Stimulated activated CD4-positive, alpha-beta T cell treated with anti-CD3 and anti-CD28 coated beads, TNF-alpha, amount 100 ng/mL, for 1 hour (primary cell): ENCODE results near the gene GLO1.

Experiments
- DNase-seq, 3 donors: peaks; one replicate each; pipeline ENCODE4 v3.0.0-alpha.2; 2020; ENCODE audit warnings: low read depth in 3 of 3, low spot score in 1 of 3

Gene GLO1

DNA sequence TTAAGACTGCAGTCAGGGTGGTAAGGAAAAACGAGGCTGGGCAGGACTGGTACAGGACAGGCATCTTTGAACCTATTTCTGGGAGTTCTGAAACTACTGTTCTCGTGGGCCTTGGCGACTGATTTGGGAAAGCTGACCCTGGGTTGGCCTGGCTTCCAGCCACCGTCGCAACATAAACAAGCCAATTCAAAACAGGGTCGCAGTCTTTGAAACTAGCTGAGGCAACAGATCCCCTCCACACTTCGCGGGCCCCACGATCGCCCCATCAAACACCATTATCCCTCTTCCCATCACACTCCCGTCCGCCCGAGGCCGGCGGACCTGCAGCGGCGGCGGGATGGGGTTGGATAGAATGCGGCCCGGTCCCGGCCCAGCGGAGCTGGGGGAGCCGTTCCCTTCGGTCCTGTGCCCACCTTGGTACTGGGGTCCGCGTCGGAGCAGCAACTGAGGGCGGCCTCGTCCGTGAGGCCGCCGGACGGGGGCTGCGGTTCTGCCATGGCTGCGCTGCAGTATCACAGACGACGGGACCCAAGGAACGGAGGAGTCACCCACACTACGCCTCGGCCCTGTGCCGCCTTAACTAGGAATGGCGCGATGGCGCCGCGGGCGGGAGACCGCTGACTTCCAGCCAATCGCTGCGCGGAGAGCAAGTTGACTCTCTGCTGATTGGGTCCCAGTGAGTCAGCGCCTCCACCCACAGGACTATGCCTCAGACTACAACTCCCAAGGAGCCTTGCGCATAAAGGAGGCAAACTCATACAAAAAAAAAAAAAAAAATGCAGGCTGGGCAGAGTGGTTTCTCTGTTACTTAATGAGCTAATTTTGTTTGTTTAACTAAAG is at the start of gene GLO1:
TSS of gene GLO1 (minus strand) at position 588 of the 840 bp plus-strand sequence. CDS start at position 497, 91 bp downstream.
- peak; percentile 84 to 89 (median 86) for DNase-seq

DNA sequence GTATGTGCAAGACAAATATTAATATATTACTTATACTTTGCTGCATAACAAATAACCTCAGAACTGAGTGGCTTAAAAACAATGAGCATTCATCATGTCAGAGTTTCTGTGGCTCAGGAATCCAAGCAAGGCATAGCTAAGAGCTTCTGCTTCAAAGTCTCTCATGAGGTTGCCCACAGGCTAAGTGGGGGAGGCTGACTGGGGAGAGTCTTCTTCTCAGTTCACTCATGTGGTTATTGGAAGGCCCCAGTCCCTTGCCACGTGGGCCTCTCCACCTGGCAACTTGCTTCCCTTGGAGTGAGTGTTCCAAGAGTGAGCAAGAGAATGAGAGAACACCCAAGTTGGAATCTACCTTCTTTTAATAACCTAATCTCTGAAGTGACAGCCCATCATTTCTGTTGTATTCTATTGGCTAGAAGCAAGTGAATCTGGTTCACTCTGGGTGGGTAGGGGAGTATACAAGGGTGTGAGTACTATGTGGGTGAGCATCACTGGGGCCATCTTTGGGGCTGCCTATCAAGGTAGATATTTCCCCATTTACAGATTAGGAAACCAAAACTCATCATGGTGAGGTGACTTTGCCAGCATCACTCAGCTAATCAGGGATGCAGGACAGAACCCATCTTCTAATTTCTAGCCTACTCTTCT is 48.1 kb upstream of the GLO1 start:
- no peak for DNase-seq

DNA sequence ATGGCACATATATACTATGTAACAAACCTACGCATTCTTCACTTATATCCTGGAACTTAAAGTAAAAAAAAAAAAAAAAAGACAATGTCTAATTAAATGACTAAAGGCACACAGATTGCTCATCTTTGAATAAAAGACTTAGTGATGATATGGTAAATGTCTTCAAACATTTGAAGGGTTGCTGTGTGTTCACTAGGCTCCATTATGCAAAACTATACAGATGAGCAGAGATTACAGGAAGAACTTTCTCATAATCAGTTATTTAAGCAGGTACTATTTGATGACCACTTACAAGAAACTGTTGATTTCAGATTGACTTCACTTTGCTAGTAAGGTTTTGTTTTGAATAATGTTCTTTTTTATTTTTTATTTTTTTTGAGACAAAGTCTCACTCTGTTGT is 46.5 kb upstream of the GLO1 start:
- DNase-seq, result no peak

DNA sequence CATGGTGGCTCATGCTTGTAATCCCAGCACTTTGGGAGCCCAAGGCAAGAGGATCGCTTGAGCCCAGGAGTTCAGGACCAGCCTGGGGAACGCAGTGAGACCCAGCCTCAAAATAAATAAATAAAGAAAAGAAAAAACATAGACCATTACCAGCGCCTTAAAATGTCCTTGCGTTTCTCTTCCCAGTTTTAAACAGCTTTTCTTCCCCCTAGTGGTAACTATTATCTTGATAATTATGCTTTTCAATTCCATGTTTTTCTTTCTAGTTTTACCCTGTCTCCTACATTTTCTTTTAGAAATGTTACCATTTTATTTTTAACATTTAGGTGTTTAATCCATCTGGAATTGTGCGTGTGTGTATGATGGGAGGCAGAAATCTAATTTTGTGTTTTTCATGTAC is 36.6 kb upstream of the GLO1 start:
- DNase-seq, result no peak

DNA sequence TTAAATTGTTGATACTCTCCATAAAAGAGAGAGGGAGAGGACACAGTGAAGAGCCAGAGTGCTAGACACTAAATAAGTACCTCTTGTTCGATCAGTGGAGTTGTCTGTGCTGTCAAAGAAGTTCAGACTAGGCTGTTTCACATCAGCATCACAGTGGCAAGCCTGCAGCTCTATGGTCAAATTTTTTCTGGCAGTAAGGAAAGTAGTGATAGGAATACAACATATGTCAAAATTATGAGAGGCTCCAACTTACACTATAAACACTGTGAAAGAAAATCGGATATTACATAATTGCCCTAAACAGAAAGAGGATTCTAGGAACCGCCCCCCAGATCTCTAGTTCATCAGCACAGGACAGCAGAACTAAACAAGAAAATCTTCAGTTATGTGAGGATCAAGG is 35.3 kb upstream of the GLO1 start:
- no peak for DNase-seq

DNA sequence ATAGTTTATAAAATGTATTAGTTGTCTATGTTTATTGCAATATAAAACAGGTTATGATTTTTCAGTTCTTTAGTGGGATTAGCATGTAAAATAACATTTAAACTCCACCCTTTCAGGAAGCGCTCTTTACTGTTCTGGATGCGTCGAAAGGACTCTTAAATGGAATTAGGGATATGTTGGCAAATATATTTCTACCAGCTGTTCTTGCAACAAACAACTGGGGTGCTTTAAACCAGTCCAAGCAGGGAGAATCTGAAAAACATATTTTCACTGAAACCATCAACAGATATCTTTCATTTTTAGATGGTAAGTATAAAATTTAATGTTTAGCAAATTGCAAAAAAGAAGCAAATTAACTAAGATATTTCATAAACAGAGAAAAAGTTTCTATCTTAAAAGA is 34.0 kb upstream of the GLO1 start:
- DNase-seq, result no peak

DNA sequence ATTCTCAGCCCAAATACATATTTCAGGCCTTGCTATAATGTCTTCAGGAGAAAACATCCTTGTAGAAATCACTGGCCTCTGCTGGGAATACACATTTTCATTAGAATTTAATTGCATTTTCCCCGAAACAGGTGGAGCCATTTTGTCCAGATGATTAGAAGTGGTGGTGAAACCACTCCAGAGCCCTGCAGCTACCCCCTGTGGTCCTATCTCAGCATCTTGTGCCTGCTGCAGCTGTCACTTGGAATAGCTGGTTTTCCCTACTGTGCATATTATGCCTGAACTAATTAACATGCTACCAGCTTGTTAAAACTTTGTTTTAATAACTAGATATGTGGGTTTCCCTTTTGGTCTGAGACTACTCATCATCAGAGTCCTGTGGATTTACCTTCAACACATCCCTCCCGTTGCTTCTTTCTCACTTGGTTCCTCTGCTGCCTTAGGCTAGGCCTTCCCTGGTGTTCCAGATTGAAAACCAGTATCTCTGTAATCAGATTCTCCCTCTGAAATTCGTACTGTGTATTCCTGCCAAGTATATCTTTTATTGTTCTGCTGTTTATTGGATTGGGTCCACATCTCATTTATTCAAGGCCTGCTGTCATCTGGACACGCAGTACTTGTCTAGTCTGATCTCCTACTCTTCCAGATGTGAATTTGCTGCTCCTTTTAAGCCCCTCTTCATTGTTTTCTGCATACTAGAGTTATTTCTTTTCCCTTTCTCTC is 27.4 kb upstream of the GLO1 start:
- no peak for DNase-seq

DNA sequence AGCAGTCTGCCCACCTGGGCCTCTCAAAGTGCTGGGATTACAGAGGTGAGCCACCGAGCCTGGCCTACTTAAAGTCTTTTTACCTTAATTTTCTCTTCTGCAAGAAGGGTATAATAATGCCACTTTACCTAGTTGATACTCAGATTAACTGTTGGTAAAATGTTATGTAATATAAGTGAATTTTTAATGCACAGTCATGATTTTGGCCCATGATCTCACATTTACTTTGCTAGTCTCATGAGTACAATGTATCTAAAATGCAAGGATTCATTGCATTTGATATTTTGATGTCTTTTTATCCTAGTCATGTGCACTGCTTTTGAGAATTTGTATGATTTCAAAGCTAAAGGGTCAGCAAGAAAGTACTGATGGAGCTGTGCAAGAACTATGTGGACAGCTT is 25.3 kb upstream of the GLO1 start:
- no peak for DNase-seq

DNA sequence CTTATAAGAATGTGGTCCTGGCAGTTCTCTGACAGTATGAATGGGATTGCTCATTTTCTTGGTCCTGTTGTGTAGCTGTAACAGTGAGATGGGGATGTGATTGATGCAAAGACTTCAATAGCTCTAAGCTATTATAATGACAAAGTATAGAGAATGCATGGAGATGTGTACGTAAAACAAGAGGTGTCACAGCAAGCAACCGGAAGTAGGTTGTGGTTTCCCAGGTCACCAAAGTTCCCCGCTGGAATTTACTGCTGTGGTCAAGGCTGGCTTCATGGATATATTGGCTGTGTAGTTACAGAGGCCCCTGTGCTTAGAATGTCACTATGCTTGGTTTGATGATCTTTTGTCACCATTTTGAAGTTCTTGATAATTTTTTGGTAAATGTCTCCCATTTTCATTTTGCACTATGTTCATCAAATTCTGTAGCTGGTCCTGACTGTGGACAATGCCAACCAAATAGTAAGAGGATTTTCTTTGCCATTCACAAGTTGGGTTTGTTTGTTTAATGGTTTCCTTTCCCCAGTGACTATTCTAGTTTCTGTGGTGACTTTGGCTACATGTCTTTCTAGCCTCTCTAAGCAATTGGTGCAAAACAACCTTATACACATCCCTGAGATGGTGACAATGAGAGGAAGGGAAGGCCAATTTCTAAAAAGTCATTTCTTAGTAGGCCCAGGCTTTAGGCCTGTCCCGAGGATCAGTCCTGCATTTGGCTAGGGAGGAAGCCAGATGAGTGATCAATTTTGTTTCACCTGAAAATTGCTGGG is 22.7 kb upstream of the GLO1 start:
- DNase-seq, result no peak

DNA sequence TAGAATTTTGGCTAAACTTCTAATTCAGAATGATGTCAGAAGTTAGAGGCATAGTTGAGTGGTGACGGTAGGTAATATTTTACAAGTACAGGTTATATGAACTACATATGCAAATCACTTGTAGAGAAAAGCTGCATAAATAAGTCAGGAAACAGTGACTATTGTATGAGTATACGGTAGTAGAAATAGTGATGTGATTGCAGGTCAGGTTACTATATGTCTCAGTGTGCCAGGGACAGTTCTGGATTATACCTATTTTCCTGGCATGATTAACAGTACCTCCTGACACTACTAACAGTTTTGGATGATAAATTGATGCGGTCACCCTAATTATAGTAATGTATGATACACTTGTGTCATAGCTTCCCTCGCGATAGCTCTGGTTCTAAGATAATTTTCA is 21.4 kb upstream of the GLO1 start:
- no peak for DNase-seq

DNA sequence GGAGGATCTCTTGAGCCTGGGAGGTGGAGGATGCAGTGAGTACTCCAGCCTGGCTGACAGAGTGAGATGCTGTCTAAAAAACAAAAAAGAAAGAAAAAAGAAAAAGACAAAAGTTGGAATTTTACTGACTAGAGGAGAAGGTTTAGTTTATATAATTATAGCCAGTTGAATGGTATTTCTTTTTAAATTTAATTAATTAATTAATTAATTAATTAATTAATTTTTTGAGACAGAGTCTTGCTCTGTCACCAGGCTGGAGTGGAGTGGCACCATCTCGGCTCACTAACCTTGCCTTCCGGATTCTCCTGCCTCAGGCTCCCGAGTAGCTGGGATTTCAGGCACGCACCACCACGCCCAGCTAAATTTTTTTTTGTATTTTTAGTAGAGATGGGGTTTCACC is 20.8 kb upstream of the GLO1 start:
- DNase-seq, result no peak

DNA sequence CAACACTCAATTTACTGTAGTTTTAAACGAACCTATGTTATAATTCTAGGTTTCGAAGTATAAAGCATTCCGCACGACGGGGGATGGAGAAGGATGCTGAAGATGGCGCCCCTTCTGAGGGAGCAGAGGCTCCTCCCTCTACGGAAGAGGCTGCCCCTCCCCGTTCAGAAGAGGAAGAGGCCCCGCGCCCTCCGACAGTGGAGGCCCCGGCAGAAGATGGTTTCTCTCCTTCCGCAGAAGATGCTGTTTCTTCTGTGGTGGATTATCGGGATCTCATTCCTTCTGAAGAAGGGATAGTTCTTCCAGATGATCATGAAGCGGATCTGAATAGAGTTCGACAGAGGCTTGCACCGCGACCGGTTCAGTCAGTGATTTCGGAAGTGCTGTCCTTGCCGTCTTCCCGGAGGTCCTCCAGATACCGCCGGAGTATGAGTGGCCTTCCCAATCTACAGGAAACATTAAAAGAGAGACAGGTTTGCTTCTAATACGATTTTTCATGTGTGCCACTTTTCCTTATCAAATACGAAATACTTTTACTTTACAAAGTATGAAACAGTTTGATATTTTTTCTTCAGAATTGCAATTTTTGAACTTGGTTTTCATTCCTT is 19.9 kb upstream of the GLO1 start:
- no peak for DNase-seq

DNA sequence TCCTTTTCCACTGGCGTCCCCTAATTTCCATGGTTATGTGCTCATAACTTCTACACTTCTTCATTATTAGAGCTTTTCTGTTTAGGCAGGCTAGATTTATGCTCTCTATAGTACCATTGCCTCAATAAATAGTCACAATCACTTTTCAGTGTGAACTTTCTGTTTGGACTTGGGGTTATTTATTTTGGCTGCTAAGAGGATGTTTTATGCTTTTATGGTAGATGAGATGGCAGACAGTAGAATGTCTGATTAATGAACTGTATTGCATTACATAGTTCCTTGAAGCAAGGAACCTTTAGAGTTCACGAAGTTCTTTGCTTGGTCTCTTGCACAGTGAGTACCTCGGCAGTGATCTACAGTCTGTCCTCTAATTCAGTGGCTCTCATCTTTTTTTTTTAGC is 19.1 kb upstream of the GLO1 start:
- DNase-seq, result no peak

DNA sequence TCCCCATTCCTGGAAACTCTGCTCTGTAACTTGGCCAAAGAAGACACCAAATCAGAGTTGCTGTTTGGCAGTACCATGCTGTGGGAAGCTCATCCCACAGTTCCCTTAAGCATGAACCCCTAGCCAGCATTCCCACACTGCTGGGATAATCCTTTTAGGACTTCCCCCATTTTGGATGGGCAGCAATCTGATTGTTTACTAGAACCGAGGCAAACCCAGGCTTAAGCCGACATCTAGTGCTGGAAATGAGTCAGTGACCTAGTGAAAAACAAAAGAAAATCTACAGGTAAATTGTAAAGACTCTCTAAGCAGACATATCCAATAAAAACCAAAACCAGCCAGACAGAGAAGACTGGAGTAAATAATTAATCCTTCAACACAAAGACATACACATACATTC is 17.4 kb upstream of the GLO1 start:
- no peak for DNase-seq

DNA sequence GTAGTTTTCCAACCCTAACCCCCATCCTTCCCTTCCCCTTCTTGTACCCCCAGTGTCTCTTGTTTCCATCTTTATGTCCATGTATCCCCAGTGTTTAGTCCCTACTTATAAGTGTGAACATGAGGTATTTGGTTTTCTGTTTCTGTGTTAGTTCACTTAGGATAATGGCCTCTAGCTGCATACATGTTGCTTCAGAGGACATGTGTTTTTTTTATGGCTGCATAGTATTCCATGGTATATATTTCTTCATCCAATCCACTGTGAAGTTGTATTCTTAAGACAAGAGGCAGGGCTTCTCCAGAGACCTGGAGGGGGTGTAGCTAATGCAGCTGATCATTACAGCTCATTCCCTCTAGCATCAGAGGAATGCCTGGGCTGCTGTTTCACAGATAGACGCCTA is 16.4 kb upstream of the GLO1 start:
- DNase-seq, result no peak

DNA sequence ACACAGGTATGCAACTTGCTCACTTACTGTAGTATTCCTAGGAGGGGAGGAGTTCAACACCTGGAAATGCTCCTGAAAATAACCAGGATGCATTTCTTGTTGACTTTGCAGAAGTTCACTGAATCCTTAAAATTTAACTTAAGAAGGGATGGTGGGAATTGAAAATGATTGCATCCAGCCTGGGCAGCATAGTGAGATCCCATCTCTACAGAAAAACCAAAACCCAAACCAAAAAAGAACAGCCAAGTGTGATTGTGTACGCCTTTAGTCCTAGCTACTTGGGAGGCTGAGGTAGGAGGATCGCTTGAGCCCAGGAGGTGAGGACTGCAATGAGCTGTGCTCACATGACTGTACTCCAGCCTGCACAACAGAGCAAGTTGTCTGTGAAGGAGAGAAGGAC is 13.9 kb upstream of the GLO1 start:
- no peak for DNase-seq

DNA sequence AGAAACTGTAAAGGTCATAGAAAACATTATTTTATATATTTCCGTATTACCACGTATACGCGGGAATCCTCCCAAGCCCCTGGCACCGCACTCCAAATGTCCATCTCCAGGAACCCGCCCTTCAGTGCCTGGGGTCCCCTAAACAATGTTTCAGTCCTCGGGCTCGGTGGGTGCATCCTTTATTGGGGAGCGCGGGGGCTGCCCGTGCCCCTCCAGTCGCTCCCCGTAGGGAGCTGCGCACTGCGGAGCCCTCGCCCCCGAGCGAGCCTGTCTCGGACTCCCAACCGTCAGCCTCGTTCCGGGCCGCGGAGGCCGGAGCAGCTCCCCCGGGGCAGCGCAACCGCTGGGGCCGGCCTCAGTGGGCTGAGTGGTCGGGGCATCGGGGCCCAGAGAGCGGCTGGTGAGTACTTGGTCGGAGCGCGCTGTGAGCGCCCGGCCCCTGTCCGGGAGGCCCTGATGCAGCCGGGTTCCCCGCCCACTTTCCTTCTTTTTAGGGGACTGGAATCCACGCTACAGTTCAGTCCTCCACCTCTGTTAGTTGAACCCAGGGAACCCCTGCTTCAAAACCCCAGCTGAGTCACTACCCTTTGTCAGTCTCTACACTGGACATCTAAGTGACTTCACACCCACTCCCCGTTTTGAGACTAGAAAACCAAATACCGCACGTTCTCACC is 12.2 kb upstream of the GLO1 start, which contains the start of gene DNAH8:
TSS of gene DNAH8 (plus strand) at position 296 of the 674 bp plus-strand sequence. CDS start 7,499 bp downstream, outside the sequence.
- DNase-seq, result no peak

DNA sequence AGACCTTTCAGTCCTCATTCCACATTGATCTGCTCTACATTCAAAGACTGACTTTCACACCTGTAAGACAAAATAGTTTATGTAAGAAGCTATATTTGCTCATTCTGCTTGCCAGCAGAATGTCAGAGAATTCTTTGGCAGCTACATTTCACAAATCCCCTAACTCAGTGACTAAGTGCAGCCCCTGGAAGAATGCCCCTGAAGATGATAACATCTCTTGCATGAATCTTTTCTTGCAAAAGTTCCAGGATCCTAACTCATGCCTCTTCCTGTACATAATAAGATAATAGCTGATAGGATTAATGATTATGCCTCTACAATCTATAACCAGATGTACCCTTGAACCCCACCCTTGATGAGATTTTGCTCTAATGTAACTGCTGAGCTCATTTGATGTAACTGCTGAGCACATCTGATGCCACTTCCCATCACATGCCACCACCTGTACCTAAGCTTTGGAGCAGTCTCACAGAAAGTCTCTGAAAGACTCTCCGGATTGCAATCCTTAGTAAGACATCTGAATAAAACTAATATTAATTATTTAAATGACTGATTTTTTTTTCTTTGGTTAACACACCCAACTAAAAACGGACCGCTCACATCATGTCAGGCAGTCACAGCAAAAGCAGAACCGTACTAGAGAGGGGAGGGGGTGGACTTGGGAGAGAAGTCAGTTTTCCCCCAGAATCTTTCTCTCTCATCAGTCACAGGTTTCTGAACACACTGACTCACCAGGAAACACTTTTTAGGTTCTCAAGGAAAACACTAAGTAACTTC is 11.5 kb upstream of the GLO1 start:
- no peak for DNase-seq

DNA sequence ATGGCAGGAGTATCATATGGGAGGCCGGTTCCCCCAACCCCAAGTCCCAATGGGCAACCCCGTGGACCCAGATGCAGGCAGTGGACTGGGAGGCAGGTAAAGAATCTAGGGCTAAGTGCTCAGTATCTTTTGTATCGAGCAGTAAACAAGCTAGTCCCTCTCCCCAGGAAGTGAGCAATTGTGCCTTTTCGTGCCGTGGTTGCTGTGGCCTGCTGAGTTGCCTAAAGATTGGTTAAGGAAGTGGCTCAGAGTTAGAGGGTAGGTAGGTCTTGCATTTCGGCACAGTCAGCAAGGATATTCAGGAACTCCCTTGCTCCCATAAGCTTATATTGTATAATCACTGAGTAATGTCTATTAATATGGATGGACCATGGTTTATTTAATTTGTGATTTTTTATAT is 10.9 kb upstream of the GLO1 start:
- DNase-seq, result peak; percentile 5 to 22 (median 9)
